Measurements from ENCODE around the gene TMEM242. TPM values are rescaled to one million over a fixed set of nuclear protein-coding genes. Genes with fewer than 3 reads are reported as not detected.

The TMEM242 gene
- total and polyA plus RNA-seq, 2 of the 4 experiments (the other 2 are of a cell fraction) = 2.3 to 4.6 TPM

DNA sequence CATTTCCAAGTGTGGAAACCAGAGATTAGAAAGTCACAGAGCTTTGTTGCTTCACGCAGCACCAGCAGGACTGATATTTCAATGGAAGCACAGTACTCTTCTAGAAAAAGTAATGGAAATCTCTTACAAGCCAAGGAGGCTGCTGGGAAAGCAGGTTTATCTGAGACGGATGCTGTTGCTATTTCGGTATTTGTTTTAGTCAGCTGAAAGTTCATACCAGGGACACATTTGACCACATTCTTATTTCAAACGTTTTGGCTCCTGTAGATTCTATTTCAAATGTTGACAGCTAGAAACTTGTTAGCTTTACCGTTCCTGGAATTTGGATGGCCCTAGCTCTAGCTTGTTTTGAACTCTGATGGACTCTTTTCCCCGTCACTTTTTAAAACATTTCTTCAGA lies 3.7 kb upstream of the TMEM242 start:
- Histone ChIP-seq H3K4me3 (ENCODE audit: insufficient read depth, low read depth, low read length) (no peak overlapping the region), H2AK5ac (ENCODE audit: low read depth, low read length) (no peak overlapping the region), H2AFZ (replicated peaks; ENCODE audit: low read length, poor library complexity) (no peak overlapping the region), H4K20me1 (ENCODE audit: insufficient read depth, low read length) (no peaks in the 10 kb centered on the region; the same call in 1 of the 2 replicates), H3K9me1 (ENCODE audit: insufficient read depth, low read length) (peaks cover 3% of the 10 kb centered on the region; the same call in 1 of the 2 replicates), H3K4me1 (ENCODE audit: control insufficient read depth, insufficient read depth, low read length) (no peaks in the 10 kb centered on the region), H2AK9ac (replicated peaks; ENCODE audit: low read depth, low read length, poor library complexity) (no peak overlapping the region), H3K56ac (ENCODE audit: extremely low read depth, insufficient read depth, low read length) (no peak overlapping the region), H4K5ac (ENCODE audit: low read depth, low read length) (no peak overlapping the region), H3K27ac (ENCODE audit: insufficient read depth, low read length) (no peak overlapping the region), H3K23ac (ENCODE audit: low read depth, low read length) (no peak overlapping the region), H2BK5ac (ENCODE audit: low read depth, low read length, poor library complexity, severe bottlenecking) (no peak overlapping the region), H3K18ac (ENCODE audit: low read depth, low read length) (no peak overlapping the region), H3K9me3 (ENCODE audit: control insufficient read depth, insufficient read depth, low read length) (no peaks in the 10 kb centered on the region), H3K36me3 (ENCODE audit: control insufficient read depth, insufficient read depth, low read length) (no peaks in the 10 kb centered on the region), H2BK20ac (ENCODE audit: low read depth, low read length) (no peak overlapping the region), H3K27me3 (ENCODE audit: control insufficient read depth, insufficient read depth, low read length) (no peaks in the 10 kb centered on the region), H3K9ac (ENCODE audit: low read depth, low read length) (no peak overlapping the region), H3K4me2 (ENCODE audit: low read depth, low read length) (no peak overlapping the region), H2BK15ac (ENCODE audit: low read depth, low read length) (no peak overlapping the region), H4K8ac (ENCODE audit: low read depth in 2 of 2, low read length in 2 of 2) (no peak overlapping the region), H3K4ac (ENCODE audit: low read depth, low read length) (no peak overlapping the region), H2BK120ac (ENCODE audit: low read depth, low read length) (no peak overlapping the region), H4K91ac (ENCODE audit: insufficient read depth, low read depth, low read length) (no peak overlapping the region), H3K79me1 (ENCODE audit: low read depth in 1 of 2, low read length in 2 of 2) (peaks cover 4 to 11% of the 10 kb centered on the region in 2 experiments; a peak in 3 of 4 replicates), H3K14ac (replicated peaks; ENCODE audit: low read depth, low read length) (no peak overlapping the region)
- intact Hi-C loops (cut with micrococcal nuclease) (no loop called here), dilution Hi-C loops (cut with HindIII; ENCODE audit: low sequenced_read_pairs, unreplicated experiment) (no loop called here), in situ Hi-C loops (cut with MboI; ENCODE audit: low sequenced_read_pairs) (no loop called here)
- ChIA-PET CTCF (interaction anchor here (0.5 kb wide), 1 partner anchor 341 kb away, joined by 3 read pairs; no protein-coding TSS in a partner anchor), POLR2A (ENCODE audit: unreplicated experiment) (no interaction called here)
- no CpG with 5 or more reads among the region's 6 CpGs for WGBS, 2 experiments (ENCODE audit: extremely low coverage in 2 of 2, insufficient read length in 1 of 2)
- TF ChIP-seq MAFK (IDR thresholded peaks at IDR 0.05; ENCODE audit: low read depth, low read length) (no peak), POLR2A (IDR thresholded peaks at IDR 0.05; ENCODE audit: low read depth, low read length) (no peak), SMC3 (IDR thresholded peaks at IDR 0.05; ENCODE audit: low read depth, low read length) (no peak), RFX5 (IDR thresholded peaks at IDR 0.05; ENCODE audit: low read depth, low read length) (no peak), NFE2L2 (IDR thresholded peaks at IDR 0.05; ENCODE audit: low read depth, low read length) (no peak), CHD1 (IDR thresholded peaks at IDR 0.05; ENCODE audit: low read depth, low read length) (no peak)
- TF ChIP-seq, protein P1, sequence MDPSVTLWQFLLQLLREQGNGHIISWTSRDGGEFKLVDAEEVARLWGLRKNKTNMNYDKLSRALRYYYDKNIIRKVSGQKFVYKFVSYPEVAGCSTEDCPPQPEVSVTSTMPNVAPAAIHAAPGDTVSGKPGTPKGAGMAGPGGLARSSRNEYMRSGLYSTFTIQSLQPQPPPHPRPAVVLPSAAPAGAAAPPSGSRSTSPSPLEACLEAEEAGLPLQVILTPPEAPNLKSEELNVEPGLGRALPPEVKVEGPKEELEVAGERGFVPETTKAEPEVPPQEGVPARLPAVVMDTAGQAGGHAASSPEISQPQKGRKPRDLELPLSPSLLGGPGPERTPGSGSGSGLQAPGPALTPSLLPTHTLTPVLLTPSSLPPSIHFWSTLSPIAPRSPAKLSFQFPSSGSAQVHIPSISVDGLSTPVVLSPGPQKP (IDR thresholded peaks at IDR 0.05; ENCODE audit: borderline replicate concordance, low read depth, low read length) = no peak
- TF ChIP-seq, protein P2, sequence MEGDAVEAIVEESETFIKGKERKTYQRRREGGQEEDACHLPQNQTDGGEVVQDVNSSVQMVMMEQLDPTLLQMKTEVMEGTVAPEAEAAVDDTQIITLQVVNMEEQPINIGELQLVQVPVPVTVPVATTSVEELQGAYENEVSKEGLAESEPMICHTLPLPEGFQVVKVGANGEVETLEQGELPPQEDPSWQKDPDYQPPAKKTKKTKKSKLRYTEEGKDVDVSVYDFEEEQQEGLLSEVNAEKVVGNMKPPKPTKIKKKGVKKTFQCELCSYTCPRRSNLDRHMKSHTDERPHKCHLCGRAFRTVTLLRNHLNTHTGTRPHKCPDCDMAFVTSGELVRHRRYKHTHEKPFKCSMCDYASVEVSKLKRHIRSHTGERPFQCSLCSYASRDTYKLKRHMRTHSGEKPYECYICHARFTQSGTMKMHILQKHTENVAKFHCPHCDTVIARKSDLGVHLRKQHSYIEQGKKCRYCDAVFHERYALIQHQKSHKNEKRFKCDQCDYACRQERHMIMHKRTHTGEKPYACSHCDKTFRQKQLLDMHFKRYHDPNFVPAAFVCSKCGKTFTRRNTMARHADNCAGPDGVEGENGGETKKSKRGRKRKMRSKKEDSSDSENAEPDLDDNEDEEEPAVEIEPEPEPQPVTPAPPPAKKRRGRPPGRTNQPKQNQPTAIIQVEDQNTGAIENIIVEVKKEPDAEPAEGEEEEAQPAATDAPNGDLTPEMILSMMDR (conservative IDR thresholded peaks at IDR 0.05; ENCODE audit: low read depth, low read length) = no peak
- TF ChIP-seq, protein P3, sequence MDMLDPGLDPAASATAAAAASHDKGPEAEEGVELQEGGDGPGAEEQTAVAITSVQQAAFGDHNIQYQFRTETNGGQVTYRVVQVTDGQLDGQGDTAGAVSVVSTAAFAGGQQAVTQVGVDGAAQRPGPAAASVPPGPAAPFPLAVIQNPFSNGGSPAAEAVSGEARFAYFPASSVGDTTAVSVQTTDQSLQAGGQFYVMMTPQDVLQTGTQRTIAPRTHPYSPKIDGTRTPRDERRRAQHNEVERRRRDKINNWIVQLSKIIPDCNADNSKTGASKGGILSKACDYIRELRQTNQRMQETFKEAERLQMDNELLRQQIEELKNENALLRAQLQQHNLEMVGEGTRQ (IDR thresholded peaks at IDR 0.05; ENCODE audit: low read depth, low read length) = no peak
- no TSS peak for BruUV-seq (replicated peaks)
- DNase-seq (peak; percentile 40), ATAC-seq (ENCODE audit: low read depth) (no peak)
